PFSK-1 (cell line): Measurements from ENCODE around the gene TOB2.

Experiments
- SIN3A ChIP-seq: IDR thresholded peaks from 2 replicates; pipeline ENCODE4 v1.6.1; 2012; ENCODE audit warnings: mild to moderate bottlenecking, low read length, moderate library complexity, borderline replicate concordance; ENCODE audit not compliant: insufficient read depth
- TAF1 ChIP-seq: IDR thresholded peaks from 2 replicates; pipeline ENCODE4 v1.6.1; 2012; ENCODE audit warnings: low read length, control low read depth, borderline replicate concordance; ENCODE audit not compliant: insufficient read depth

- no peak for TF ChIP-seq TAF1
- no peak for TF ChIP-seq SIN3A
These were observed 36.3 kb downstream of the TOB2 start for GRCh38 chr22:41410311-41410751.
